Measurements from ENCODE around the gene CNPY1. TPM values are rescaled to one million over a fixed set of nuclear protein-coding genes. Genes with fewer than 3 reads are reported as not detected.

CNPY1 gene
- total RNA-seq, 4 donors from 2014 or later = not detected

DNA sequence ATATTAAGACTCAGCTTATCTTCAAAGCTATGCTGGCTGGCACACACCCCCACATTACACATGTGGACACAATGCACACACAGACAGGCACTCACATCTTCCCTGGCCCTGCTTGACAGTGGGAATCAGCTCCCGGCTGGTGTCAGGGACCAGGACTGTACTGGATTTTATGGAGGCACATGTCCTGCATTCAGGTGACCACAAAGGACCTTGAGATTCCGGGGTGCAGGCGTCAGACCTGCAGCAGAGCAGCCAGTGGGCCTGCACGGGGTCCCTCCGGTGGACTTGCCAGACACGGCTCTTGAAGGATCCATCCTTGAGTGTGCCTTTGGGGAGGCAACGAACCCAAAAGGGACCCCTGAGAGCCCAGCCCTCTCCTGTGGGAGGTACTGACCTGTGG is 1.9 kb downstream of the CNPY1 start:
- H3K4me1 ChIP-seq = no peaks in the 10 kb centered on the region
- H3K36me3 ChIP-seq = no peaks in the 10 kb centered on the region
- DNase-seq (ENCODE audit: low spot score in 2 of 2) = no peak
- peaks cover 50% of the 10 kb centered on the region for H3K27me3 ChIP-seq
- TF ChIP-seq EP300 (IDR thresholded peaks at IDR 0.05) = no peak
- TF ChIP-seq, protein P1, sequence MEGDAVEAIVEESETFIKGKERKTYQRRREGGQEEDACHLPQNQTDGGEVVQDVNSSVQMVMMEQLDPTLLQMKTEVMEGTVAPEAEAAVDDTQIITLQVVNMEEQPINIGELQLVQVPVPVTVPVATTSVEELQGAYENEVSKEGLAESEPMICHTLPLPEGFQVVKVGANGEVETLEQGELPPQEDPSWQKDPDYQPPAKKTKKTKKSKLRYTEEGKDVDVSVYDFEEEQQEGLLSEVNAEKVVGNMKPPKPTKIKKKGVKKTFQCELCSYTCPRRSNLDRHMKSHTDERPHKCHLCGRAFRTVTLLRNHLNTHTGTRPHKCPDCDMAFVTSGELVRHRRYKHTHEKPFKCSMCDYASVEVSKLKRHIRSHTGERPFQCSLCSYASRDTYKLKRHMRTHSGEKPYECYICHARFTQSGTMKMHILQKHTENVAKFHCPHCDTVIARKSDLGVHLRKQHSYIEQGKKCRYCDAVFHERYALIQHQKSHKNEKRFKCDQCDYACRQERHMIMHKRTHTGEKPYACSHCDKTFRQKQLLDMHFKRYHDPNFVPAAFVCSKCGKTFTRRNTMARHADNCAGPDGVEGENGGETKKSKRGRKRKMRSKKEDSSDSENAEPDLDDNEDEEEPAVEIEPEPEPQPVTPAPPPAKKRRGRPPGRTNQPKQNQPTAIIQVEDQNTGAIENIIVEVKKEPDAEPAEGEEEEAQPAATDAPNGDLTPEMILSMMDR (IDR thresholded peaks at IDR 0.05) = no peak
- TF ChIP-seq POLR2AphosphoS5 (IDR thresholded peaks at IDR 0.05) = no peak
- no peak for TF ChIP-seq POLR2A (IDR thresholded peaks at IDR 0.05)
- 83% methylated on average over 4 of the region's 7 CpGs for WGBS
- H3K9me3 ChIP-seq = no peaks in the 10 kb centered on the region
- H3K27ac ChIP-seq = no peak overlapping the region
- no peak overlapping the region for H3K4me3 ChIP-seq

DNA sequence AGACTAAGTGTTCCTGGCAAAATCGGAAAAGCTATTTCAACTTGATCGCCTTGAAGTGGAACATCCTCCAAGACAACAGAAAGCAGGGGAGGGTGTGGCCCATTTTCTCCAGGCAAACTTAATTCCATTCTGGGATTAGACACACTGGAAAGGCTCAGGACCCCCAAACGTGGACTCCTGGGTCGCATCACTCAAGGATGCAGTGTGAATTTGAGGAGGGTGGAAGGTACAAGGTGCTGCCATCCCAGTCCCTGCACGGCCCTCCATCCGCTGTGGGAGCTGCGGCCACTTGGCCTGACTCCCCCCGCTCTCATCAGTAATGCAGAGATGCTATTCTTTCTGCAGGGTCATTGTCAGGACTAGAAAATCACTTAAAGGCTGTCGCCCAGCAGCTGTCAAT is 2.4 kb downstream of the CNPY1 start:
- Histone ChIP-seq H3K4me3 (no peak overlapping the region), H3K4me1 (no peaks in the 10 kb centered on the region), H3K27me3 (peaks cover 55% of the 10 kb centered on the region), H3K27ac (no peak overlapping the region), H3K9me3 (no peaks in the 10 kb centered on the region), H3K36me3 (no peaks in the 10 kb centered on the region)
- no peak for TF ChIP-seq POLR2AphosphoS5 (IDR thresholded peaks at IDR 0.05)
- TF ChIP-seq POLR2A (IDR thresholded peaks at IDR 0.05) = no peak
- TF ChIP-seq, protein P1 (IDR thresholded peaks at IDR 0.05) = no peak
- TF ChIP-seq EP300 (IDR thresholded peaks at IDR 0.05) = no peak
- WGBS = 88% methylated on average over 9 of the region's 9 CpGs
- DNase-seq (ENCODE audit: low spot score in 2 of 2) = no peak

DNA sequence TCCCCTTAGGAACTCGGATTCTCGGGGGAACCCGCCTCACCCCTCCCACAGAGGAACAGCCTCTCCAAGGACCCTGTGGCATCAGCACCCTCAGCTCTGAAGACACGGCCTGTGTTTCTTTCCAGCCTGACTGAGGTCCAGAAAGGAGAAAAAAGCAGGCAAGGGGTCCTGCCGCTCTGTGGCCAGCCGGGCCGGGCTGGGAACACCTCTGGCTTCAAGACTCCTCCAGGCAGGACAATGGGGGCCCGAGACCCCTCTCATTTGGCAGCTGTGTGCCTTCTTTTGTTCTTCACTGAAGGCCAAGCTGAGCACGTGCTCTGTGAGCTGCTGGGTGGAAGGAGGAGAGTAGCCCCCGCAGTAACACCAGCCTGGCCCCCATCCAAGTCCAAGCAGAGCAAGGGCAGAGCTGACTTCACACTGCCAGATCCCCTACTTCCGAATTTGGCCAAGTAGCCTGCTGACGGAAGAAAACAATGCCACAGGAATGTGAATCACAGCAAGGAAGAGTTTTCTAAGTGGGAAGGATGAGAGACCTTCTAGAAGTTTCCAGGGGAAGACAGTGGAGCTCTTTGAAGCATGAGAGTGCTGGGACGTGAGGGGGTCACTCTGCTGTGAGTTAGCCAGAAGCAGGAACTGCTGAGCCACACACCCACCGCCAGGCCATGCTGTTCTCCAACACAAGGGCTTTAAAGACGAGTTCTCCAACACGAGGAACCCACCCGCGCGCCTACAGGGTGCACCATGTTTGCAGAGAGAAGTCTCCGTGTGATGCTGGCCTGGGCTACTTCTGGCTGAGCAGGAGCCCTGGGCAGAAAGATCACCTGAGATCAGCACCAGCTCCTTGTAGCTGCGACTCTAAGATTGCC is 3.1 kb downstream of the CNPY1 start:
- H3K27me3 ChIP-seq = peaks cover 62% of the 10 kb centered on the region
- TF ChIP-seq, protein P1 (IDR thresholded peaks at IDR 0.05) = no peak
- TF ChIP-seq POLR2A (IDR thresholded peaks at IDR 0.05) (no peak), POLR2AphosphoS5 (IDR thresholded peaks at IDR 0.05) (no peak), EP300 (IDR thresholded peaks at IDR 0.05) (no peak)
- H3K27ac ChIP-seq = no peak overlapping the region
- H3K4me3 ChIP-seq = no peak overlapping the region
- no peaks in the 10 kb centered on the region for H3K4me1 ChIP-seq
- no peaks in the 10 kb centered on the region for H3K36me3 ChIP-seq
- no peak for DNase-seq (ENCODE audit: low spot score in 2 of 2)
- 74% methylated on average over 17 of the region's 21 CpGs for WGBS
- no peaks in the 10 kb centered on the region for H3K9me3 ChIP-seq

DNA sequence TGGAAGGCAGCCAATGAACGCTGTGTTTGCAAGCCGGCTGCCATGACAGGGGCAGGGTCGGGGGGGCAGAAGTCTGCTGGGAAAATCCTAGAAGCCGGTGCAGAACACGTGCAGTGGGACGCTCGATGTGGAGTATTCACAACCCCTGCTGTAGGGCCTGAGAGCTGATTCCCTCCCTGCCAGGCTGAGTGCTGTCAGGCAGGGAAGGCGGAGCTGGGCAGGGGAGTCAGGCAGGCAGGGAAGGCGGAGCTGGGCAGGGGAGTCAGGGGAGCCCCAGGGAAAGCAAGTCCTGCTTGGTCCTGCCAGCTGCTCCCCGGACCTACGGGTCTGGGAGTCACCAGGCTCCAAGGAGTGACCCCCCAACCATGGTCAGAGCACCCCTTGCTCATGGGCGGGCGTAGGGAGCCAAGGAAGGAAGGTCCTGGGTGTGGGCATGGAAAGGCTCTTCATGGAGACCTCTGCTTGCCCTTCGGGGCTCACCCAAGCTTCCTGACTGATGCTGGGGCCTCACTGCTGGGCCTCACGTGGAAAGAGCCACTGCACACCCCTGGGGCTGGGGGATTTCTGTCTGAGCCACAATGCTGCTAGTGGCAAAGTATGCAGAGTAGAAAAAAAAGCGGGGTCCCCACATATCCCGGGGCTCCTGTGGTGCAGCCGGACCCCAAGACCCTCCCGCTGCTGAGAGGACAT is 4.2 kb downstream of the CNPY1 start:
- DNase-seq (ENCODE audit: low spot score in 2 of 2) = no peak
- H3K9me3 ChIP-seq = no peaks in the 10 kb centered on the region
- no peak for TF ChIP-seq POLR2AphosphoS5 (IDR thresholded peaks at IDR 0.05)
- TF ChIP-seq POLR2A (IDR thresholded peaks at IDR 0.05) = no peak
- TF ChIP-seq, protein P1 (IDR thresholded peaks at IDR 0.05) = no peak
- no peak for TF ChIP-seq EP300 (IDR thresholded peaks at IDR 0.05)
- no peak overlapping the region for H3K4me3 ChIP-seq
- no peaks in the 10 kb centered on the region for H3K36me3 ChIP-seq
- WGBS = 31% methylated on average over 12 of the region's 19 CpGs
- no peaks in the 10 kb centered on the region for H3K4me1 ChIP-seq
- no peak overlapping the region for H3K27ac ChIP-seq
- peaks cover 69% of the 10 kb centered on the region for H3K27me3 ChIP-seq

DNA sequence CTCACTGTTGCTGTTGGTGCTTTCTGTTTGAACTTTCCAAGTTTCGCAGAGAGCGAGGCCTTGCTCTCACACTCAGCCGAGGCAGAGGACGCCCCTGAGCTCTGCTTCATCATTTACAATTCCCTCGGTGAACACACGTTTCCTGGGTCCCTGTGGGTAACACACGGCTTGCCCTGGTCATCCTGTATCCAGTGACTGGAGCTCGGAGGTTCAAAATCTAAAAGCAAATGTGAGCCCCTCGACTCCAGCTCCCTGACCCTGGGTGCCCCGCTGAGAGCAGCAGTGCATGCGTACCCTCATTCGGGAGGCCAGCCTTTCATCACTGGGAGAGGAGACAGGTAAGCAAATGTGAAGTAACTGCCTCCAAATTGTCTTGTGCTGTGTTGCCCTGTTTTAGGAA is 5.8 kb downstream of the CNPY1 start:
- Histone ChIP-seq H3K4me3 (no peak overlapping the region), H3K9me3 (no peaks in the 10 kb centered on the region), H3K27me3 (peaks cover 75% of the 10 kb centered on the region), H3K27ac (no peak overlapping the region), H3K36me3 (no peaks in the 10 kb centered on the region), H3K4me1 (no peaks in the 10 kb centered on the region)
- TF ChIP-seq POLR2AphosphoS5 (IDR thresholded peaks at IDR 0.05) (no peak), POLR2A (IDR thresholded peaks at IDR 0.05) (no peak), EP300 (IDR thresholded peaks at IDR 0.05) (no peak)
- TF ChIP-seq, protein P1 (IDR thresholded peaks at IDR 0.05) = no peak
- no peak for DNase-seq (ENCODE audit: low spot score in 2 of 2)
- 73% methylated on average over 12 of the region's 12 CpGs for WGBS

Data from suprapubic skin (tissue), 4 donors.